GM12878 (cell line): ENCODE data around the gene NNAT. TPM values are rescaled to one million over a fixed set of nuclear protein-coding genes. Genes with fewer than 3 reads are reported as not detected.
A peak's percentile ranks its signal among the peaks of the same experiment; 100 is the strongest.

Experiments used
- BACH1 ChIP-seq: fragments of 450-650 bp; IDR thresholded peaks from 2 replicates; pipeline ENCODE4 v1.6.1; 2017; ENCODE audit warnings: mild to moderate bottlenecking, borderline replicate concordance
- IKZF1 ChIP-seq: fragments of 450-650 bp; conservative IDR thresholded peaks from 2 replicates; pipeline ENCODE4 v1.6.1; 2017; ENCODE audit warnings: antibody characterized with exemption, mild to moderate bottlenecking
- KDM1A ChIP-seq: fragments of 200-600 bp; sonication (generic); IDR thresholded peaks from 2 replicates; pipeline ENCODE4 v1.6.1; 2016; ENCODE audit warnings: borderline replicate concordance
- MXI1 ChIP-seq: fragments of 150-350 bp; IDR thresholded peaks from 2 replicates; pipeline ENCODE4 v1.6.1; 2011; ENCODE audit warnings: low read depth, mild to moderate bottlenecking, inconsistent platforms, low read length, improper control_type of control experiment
- MYB ChIP-seq: fragments of 150-350 bp; IDR thresholded peaks from 2 replicates; pipeline ENCODE4 v1.6.1; 2014; ENCODE audit warnings: mild to moderate bottlenecking, low read depth, low read length, borderline replicate concordance
- PML ChIP-seq: IDR thresholded peaks from 2 replicates; pipeline ENCODE4 v1.6.1; 2012; ENCODE audit warnings: low read length, inconsistent platforms
- POLR2A ChIP-seq: IDR thresholded peaks from 2 replicates; pipeline ENCODE4 v1.6.1; 2011; ENCODE audit warnings: low read depth, mild to moderate bottlenecking, low read length
- POU2F2 ChIP-seq: IDR thresholded peaks from 3 replicates; pipeline ENCODE4 v1.6.1; 2011; ENCODE audit warnings: low read depth, mild to moderate bottlenecking, low read length, borderline replicate concordance
- ZNF24 ChIP-seq: fragments of 450-650 bp; IDR thresholded peaks from 2 replicates; pipeline ENCODE4 v1.6.1; 2017; ENCODE audit warnings: antibody characterized with exemption, mild to moderate bottlenecking
- polyA plus RNA-seq, 11 experiments: library from polyadenylated mRNA; depleted of rRNA in 4 of 11; unstranded in 6 of 11; stranded (reverse) in 5 of 11; fragments of >200 nt; fragmentation: Nextera tagmentation in 4 of 11; fragmentation: Illumina TruSeq in 1 of 11; extraction: Ambion mirVana in 4 of 11; extraction: Trizol in 1 of 11; gene quantifications; 1 replicate in 1 of 11; 2 replicates in 10 of 11; pipeline versions ENCODE4 v1.2.1 to v1.2.3, GENCODE V29; 2011 to 2016; ENCODE audit warnings: inconsistent platforms in 2 of 11, missing spikeins in 2 of 11, low read depth in 1 of 11
- total RNA-seq, 4 experiments: library from RNA; depleted of rRNA in 3 of 4; stranded (reverse); fragments of >200 nt in 3 of 4; fragmentation: Illumina TruSeq in 1 of 4; extraction: Trizol in 1 of 4; gene quantifications; 2 replicates each; pipeline versions ENCODE4 v1.2.1 to v1.2.3, GENCODE V29; 2013 to 2021
- TF ChIP-seq, protein P1 (sequence below): fragments of 150-350 bp; IDR thresholded peaks from 2 replicates; pipeline ENCODE4 v1.6.1; 2014; ENCODE audit warnings: mild to moderate bottlenecking, low read depth, low read length
- TF ChIP-seq, protein P2 (sequence below): fragments of 450-650 bp; IDR thresholded peaks from 2 replicates; pipeline ENCODE4 v1.6.1; 2017; ENCODE audit warnings: mild to moderate bottlenecking, moderate library complexity
- TF ChIP-seq, protein P3 (sequence below): IDR thresholded peaks from 2 replicates; pipeline ENCODE4 v1.6.1; 2012; ENCODE audit warnings: low read depth, low read length, improper control_type of control experiment
- TF ChIP-seq, protein P4 (sequence below): fragments of 450-650 bp; IDR thresholded peaks from 2 replicates; pipeline ENCODE4 v1.6.1; 2017; ENCODE audit warnings: antibody characterized with exemption, mild to moderate bottlenecking, moderate library complexity
- TF ChIP-seq, protein P5 (sequence below): fragments of 450-650 bp; IDR thresholded peaks from 2 replicates; pipeline ENCODE4 v1.6.1; 2017; ENCODE audit warnings: mild to moderate bottlenecking

Gene NNAT
- total and polyA plus RNA-seq, 10 of the 15 experiments (the other 5 are each of a cell fraction or from before 2014, with no cell fraction given): 0.22 to 0.99 (median 0.42) TPM; not detected in 7

DNA sequence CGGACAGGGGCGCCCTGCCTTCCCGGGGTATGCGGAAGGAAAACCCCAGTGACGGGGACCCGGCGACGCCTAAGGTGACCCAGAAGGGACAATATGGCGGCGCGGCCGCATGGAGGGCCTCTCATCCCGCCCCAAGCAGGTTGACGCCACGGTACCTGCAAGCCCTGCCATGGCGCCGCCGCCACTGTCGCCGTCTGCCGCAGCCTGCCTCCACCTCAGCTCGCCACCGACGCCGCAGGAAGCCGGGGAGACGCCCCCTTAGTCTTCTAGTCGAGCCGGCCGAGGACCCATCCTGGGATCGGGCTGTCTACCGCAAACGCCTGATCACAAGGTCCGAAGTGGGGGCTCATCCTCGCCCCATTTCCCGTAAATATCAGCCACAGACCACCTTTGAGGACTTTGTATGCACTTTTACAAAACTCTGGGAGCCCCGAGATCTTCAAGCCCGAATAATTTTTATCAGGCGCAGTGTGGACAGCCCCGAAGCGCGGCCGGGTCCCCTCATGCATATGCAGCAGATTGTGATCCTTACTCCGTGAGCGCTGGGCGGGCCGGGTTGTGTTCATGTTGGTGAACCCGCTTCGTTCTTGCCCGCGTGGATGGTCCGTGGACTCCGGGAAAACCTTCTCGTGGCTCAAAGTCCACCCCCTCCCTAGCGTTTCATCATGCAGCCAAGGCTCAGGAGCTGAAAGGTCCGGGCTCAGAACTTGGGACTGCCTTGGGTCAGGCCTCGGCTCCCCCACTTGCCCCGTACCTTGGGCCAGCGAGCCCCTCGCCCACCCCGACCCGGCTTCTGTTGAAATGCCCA, 6.8 kb downstream of the NNAT start, which contains the start of gene BLCAP (continued):
- peak; percentile 76 for TF ChIP-seq IKZF1
- TF ChIP-seq BACH1: peak; percentile 48; the same call in 1 of the 2 replicates
- TF ChIP-seq, protein P1, sequence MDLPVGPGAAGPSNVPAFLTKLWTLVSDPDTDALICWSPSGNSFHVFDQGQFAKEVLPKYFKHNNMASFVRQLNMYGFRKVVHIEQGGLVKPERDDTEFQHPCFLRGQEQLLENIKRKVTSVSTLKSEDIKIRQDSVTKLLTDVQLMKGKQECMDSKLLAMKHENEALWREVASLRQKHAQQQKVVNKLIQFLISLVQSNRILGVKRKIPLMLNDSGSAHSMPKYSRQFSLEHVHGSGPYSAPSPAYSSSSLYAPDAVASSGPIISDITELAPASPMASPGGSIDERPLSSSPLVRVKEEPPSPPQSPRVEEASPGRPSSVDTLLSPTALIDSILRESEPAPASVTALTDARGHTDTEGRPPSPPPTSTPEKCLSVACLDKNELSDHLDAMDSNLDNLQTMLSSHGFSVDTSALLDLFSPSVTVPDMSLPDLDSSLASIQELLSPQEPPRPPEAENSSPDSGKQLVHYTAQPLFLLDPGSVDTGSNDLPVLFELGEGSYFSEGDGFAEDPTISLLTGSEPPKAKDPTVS: peak; percentile 57; the same call in 1 of the 2 replicates
- TF ChIP-seq POU2F2: peak; percentile 100
- TF ChIP-seq MXI1: peak; percentile 71; the same call in 1 of the 2 replicates
- no peak for TF ChIP-seq KDM1A
- TF ChIP-seq, protein P2, sequence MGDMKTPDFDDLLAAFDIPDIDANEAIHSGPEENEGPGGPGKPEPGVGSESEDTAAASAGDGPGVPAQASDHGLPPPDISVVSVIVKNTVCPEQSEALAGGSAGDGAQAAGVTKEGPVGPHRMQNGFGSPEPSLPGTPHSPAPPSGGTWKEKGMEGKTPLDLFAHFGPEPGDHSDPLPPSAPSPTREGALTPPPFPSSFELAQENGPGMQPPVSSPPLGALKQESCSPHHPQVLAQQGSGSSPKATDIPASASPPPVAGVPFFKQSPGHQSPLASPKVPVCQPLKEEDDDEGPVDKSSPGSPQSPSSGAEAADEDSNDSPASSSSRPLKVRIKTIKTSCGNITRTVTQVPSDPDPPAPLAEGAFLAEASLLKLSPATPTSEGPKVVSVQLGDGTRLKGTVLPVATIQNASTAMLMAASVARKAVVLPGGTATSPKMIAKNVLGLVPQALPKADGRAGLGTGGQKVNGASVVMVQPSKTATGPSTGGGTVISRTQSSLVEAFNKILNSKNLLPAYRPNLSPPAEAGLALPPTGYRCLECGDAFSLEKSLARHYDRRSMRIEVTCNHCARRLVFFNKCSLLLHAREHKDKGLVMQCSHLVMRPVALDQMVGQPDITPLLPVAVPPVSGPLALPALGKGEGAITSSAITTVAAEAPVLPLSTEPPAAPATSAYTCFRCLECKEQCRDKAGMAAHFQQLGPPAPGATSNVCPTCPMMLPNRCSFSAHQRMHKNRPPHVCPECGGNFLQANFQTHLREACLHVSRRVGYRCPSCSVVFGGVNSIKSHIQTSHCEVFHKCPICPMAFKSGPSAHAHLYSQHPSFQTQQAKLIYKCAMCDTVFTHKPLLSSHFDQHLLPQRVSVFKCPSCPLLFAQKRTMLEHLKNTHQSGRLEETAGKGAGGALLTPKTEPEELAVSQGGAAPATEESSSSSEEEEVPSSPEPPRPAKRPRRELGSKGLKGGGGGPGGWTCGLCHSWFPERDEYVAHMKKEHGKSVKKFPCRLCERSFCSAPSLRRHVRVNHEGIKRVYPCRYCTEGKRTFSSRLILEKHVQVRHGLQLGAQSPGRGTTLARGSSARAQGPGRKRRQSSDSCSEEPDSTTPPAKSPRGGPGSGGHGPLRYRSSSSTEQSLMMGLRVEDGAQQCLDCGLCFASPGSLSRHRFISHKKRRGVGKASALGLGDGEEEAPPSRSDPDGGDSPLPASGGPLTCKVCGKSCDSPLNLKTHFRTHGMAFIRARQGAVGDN: peak; percentile 29; the same call in 1 of the 2 replicates
- TF ChIP-seq, protein P3, sequence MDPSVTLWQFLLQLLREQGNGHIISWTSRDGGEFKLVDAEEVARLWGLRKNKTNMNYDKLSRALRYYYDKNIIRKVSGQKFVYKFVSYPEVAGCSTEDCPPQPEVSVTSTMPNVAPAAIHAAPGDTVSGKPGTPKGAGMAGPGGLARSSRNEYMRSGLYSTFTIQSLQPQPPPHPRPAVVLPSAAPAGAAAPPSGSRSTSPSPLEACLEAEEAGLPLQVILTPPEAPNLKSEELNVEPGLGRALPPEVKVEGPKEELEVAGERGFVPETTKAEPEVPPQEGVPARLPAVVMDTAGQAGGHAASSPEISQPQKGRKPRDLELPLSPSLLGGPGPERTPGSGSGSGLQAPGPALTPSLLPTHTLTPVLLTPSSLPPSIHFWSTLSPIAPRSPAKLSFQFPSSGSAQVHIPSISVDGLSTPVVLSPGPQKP: 0 out of 2 replicates have a peak, but pooled peaks have one; percentile 24
- no peak for TF ChIP-seq ZNF24
- peak; percentile 99 for TF ChIP-seq MYB
- TF ChIP-seq PML: peak; percentile 80
- peak; percentile 98 for TF ChIP-seq POLR2A
- TF ChIP-seq, protein P4, sequence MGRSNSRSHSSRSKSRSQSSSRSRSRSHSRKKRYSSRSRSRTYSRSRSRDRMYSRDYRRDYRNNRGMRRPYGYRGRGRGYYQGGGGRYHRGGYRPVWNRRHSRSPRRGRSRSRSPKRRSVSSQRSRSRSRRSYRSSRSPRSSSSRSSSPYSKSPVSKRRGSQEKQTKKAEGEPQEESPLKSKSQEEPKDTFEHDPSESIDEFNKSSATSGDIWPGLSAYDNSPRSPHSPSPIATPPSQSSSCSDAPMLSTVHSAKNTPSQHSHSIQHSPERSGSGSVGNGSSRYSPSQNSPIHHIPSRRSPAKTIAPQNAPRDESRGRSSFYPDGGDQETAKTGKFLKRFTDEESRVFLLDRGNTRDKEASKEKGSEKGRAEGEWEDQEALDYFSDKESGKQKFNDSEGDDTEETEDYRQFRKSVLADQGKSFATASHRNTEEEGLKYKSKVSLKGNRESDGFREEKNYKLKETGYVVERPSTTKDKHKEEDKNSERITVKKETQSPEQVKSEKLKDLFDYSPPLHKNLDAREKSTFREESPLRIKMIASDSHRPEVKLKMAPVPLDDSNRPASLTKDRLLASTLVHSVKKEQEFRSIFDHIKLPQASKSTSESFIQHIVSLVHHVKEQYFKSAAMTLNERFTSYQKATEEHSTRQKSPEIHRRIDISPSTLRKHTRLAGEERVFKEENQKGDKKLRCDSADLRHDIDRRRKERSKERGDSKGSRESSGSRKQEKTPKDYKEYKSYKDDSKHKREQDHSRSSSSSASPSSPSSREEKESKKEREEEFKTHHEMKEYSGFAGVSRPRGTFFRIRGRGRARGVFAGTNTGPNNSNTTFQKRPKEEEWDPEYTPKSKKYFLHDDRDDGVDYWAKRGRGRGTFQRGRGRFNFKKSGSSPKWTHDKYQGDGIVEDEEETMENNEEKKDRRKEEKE: no peak
- TF ChIP-seq, protein P5, sequence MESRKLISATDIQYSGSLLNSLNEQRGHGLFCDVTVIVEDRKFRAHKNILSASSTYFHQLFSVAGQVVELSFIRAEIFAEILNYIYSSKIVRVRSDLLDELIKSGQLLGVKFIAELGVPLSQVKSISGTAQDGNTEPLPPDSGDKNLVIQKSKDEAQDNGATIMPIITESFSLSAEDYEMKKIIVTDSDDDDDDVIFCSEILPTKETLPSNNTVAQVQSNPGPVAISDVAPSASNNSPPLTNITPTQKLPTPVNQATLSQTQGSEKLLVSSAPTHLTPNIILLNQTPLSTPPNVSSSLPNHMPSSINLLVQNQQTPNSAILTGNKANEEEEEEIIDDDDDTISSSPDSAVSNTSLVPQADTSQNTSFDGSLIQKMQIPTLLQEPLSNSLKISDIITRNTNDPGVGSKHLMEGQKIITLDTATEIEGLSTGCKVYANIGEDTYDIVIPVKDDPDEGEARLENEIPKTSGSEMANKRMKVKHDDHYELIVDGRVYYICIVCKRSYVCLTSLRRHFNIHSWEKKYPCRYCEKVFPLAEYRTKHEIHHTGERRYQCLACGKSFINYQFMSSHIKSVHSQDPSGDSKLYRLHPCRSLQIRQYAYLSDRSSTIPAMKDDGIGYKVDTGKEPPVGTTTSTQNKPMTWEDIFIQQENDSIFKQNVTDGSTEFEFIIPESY: peak; percentile 83; the same call in 1 of the 2 replicates
